GM23248 (cell line): Measurements from ENCODE around the gene SAP30BP.

ENCODE experiments used
- EZH2 ChIP-seq: fragments of 200-600 bp; sonication (generic); IDR thresholded peaks from 2 replicates; pipeline ENCODE4 v1.6.1; 2018; ENCODE audit warnings: antibody characterized with exemption, mild to moderate bottlenecking; ENCODE audit not compliant: insufficient read depth, poor library complexity, severe bottlenecking
- EZH2phosphoT487 ChIP-seq: fragments of 200-600 bp; sonication (generic); IDR thresholded peaks from 2 replicates; pipeline ENCODE4 v1.6.1; 2018; ENCODE audit warnings: antibody characterized with exemption, moderate library complexity, mild to moderate bottlenecking, low read depth; ENCODE audit not compliant: insufficient read depth

- TF ChIP-seq EZH2, result no peak
- no peak for TF ChIP-seq EZH2phosphoT487
These were observed 86.6 kb downstream of the SAP30BP start for GRCh38 chr17:75753514-75754377.
